ENCODE measurements around the gene POU3F1.

DNA sequence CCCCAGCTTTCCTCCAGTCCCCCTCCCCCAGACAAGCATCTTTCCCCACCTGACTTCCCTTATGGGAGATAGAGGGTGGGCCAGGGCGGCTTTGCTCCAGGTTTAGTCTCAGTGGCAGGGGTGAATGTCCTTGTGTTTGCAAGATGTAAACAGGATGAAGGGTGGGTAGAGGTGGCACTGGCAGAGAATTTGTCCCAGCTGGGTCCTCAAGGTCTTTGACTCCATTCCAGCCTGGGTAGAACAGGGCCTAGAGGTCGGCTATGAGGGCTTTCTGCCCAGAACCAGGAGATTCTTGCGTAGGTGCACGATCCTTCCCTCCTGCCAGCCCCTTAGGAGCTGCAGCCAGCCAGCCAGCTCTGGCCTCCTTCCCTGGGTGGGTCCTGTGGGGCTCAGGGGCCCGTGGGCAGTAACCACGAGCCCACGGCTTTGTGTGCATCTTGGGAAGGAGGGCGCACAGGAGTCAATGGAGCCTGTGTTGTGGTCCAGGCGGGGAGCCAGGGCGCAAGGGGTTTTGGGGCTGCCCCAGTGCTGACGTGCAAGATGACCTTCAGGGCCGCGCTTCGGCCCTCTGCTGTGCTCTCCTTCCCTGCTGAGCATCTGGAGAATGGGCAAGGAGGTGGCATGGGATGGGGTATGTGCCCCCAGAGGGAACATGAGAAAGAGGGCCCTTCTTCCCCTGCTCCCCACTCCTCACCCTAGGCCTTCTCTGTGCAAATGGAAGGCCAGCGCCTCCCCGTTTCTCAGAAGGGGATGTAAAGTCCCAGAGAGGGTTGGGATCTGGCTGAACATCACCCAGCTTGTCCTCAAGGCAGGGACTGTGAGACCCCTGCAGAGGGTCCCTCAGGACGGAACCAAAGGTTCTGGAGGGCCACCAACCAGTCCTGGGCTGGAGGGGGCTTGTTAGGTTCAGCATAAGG lies 15.7 kb downstream of the POU3F1 start:
- TF ChIP-seq, protein P1, sequence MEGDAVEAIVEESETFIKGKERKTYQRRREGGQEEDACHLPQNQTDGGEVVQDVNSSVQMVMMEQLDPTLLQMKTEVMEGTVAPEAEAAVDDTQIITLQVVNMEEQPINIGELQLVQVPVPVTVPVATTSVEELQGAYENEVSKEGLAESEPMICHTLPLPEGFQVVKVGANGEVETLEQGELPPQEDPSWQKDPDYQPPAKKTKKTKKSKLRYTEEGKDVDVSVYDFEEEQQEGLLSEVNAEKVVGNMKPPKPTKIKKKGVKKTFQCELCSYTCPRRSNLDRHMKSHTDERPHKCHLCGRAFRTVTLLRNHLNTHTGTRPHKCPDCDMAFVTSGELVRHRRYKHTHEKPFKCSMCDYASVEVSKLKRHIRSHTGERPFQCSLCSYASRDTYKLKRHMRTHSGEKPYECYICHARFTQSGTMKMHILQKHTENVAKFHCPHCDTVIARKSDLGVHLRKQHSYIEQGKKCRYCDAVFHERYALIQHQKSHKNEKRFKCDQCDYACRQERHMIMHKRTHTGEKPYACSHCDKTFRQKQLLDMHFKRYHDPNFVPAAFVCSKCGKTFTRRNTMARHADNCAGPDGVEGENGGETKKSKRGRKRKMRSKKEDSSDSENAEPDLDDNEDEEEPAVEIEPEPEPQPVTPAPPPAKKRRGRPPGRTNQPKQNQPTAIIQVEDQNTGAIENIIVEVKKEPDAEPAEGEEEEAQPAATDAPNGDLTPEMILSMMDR (IDR thresholded peaks at IDR 0.05) = no peak
- TF ChIP-seq POLR2A (IDR thresholded peaks at IDR 0.05) = no peak

Measured in ovary (tissue), 3 donors.